ENCODE measurements around the gene AGAP2.
A peak's percentile ranks its signal among the peaks of the same experiment; 100 is the strongest.

AGAP2 gene

DNA sequence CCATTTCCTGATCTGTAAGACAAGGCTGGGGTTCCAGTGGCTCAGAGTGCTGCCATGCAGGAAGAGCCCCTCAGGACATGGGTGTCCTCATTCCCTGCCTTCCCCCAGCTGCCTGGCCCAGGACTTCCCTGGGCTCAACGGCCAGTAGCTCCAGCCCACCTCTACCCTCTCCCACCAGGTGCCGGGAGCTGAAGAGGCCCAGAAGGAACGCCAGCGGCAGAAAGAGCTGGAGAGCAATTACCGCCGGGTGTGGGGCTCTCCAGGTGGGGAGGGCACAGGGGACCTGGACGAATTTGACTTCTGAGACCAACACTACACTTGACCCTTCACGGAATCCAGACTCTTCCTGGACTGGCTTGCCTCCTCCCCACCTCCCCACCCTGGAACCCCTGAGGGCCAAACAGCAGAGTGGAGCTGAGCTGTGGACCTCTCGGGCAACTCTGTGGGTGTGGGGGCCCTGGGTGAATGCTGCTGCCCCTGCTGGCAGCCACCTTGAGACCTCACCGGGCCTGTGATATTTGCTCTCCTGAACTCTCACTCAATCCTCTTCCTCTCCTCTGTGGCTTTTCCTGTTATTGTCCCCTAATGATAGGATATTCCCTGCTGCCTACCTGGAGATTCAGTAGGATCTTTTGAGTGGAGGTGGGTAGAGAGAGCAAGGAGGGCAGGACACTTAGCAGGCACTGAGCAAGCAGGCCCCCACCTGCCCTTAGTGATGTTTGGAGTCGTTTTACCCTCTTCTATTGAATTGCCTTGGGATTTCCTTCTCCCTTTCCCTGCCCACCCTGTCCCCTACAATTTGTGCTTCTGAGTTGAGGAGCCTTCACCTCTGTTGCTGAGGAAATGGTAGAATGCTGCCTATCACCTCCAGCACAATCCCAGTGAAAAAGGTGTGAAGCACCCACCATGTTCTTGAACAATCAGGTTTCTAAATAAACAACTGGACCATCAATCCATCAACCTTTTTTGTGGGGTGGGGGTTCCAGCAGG is 17.6 kb downstream of the AGAP2 start:
- CTCF ChIA-PET: interaction anchor here (1.2 to 2.8 kb wide), 3 partner anchors 12 to 27 kb away, joined by 3 to 9 read pairs (median 9); partner anchors contain the start of gene OS9
- no peak for DNase-seq (ENCODE audit: extremely low spot score)

GRCh38 chr12:57719777-57720605 is 18.6 kb downstream of the AGAP2 start:
- CTCF ChIA-PET: interaction anchor here (1.2 to 2.8 kb wide), 6 partner anchors 11 to 36 kb away, joined by 3 to 9 read pairs (median 5); partner anchors contain the start of gene OS9
- TF ChIP-seq, protein P1, sequence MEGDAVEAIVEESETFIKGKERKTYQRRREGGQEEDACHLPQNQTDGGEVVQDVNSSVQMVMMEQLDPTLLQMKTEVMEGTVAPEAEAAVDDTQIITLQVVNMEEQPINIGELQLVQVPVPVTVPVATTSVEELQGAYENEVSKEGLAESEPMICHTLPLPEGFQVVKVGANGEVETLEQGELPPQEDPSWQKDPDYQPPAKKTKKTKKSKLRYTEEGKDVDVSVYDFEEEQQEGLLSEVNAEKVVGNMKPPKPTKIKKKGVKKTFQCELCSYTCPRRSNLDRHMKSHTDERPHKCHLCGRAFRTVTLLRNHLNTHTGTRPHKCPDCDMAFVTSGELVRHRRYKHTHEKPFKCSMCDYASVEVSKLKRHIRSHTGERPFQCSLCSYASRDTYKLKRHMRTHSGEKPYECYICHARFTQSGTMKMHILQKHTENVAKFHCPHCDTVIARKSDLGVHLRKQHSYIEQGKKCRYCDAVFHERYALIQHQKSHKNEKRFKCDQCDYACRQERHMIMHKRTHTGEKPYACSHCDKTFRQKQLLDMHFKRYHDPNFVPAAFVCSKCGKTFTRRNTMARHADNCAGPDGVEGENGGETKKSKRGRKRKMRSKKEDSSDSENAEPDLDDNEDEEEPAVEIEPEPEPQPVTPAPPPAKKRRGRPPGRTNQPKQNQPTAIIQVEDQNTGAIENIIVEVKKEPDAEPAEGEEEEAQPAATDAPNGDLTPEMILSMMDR (IDR thresholded peaks at IDR 0.05; ENCODE audit: control extremely low read depth, extremely low read depth, low read depth, missing control alignments): no peak
- DNase-seq (ENCODE audit: extremely low spot score): peak; percentile 10
- POLR2A ChIA-PET: no interaction called here

More for the DNA sequence above, 17.6 kb downstream of the AGAP2 start:
- TF ChIP-seq, protein P1 (IDR thresholded peaks at IDR 0.05; ENCODE audit: control extremely low read depth, extremely low read depth, low read depth, missing control alignments): no peak
- POLR2A ChIA-PET: no interaction called here

DNA sequence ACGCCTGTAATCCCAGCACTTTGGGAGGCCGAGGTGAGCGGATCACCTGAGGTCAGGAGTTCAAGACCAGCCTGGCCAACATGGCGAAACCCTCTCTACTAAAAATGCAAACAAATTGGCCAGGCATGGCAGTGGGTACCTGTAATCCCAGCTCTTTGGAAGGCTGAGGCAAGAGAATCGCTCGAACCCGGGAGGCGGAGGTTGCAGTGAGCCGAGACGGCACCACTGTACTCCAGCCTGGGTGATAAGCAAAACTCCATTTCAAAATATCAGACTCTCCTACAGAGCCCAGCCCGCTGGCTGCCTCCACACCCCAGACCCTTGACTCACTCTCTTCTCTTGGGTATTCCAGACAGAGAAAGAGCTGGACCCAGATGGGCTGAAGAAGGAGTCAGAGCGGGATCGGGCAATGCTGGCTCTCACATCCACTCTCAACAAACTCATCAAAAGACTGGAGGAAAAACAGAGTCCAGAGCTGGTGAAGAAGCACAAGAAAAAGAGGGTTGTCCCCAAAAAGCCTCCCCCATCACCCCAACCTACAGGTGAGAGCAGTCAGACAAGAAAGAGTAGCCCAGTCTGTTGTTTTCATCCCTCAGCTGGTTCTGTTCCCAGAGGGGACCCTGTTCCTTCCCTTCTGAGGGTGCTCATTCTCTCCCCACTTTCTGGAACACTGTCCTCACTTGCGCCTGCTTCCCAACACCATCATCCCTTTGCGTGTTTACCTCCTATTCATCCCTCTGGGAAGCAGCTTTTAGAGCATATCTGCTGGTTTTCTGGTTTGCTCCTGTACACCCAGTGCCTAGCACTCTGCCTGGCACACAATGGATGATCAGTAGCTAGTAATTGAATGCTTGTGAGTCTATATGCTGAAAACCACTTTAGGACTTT is 19.7 kb downstream of the AGAP2 start:
- peak; percentile 4 for DNase-seq (ENCODE audit: extremely low spot score)
- TF ChIP-seq, protein P1 (IDR thresholded peaks at IDR 0.05; ENCODE audit: control extremely low read depth, extremely low read depth, low read depth, missing control alignments): no peak
- ChIA-PET POLR2A (no interaction called here), CTCF (interaction anchor here (1.0 to 2.8 kb wide), 7 partner anchors 14 to 86 kb away, joined by 3 to 9 read pairs (median 5); partner anchors contain the start of genes B4GALNT1 and OS9)

GRCh38 chr12:57717846-57718640 is 20.5 kb downstream of the AGAP2 start:
- TF ChIP-seq, protein P1 (IDR thresholded peaks at IDR 0.05; ENCODE audit: control extremely low read depth, extremely low read depth, low read depth, missing control alignments): no peak
- ChIA-PET POLR2A (no interaction called here), CTCF (interaction anchor here (1.0 to 1.9 kb wide), 4 partner anchors 14 to 85 kb away, joined by 3 to 5 read pairs (median 4); partner anchors contain the start of gene B4GALNT1)
- peak; percentile 6 for DNase-seq (ENCODE audit: extremely low spot score)

DNA sequence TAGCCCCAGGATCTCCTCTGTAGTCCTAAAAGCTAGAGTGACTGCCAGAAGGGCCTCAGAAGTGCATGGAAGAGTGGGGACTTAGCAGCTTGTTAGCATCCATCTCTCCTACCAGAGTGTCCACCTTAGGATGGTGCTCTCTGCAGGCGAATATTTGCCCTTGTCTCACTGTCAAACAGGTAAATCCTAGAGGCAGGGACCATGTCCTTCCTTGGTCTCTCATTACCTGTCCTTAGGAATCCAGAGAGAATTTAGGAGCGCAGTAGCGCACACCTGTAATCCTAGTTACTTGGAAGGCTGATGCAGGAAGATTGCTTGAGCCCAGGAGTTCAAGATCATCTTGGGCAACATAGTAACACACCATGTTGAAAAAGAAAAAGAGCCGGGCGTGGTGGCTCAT is 21.4 kb downstream of the AGAP2 start:
- CTCF ChIA-PET: no interaction called here
- POLR2A ChIA-PET: no interaction called here
- DNase-seq (ENCODE audit: extremely low spot score): no peak
- TF ChIP-seq, protein P1 (IDR thresholded peaks at IDR 0.05; ENCODE audit: control extremely low read depth, extremely low read depth, low read depth, missing control alignments): no peak
